ACC112 (cell line): ENCODE measurements around the gene AHRR.
A peak's percentile ranks its signal among the peaks of the same experiment; 100 is the strongest.

Source experiments
- H2AFZ ChIP-seq: fragments of 200-600 bp; sonication (generic); one replicate; pipeline ENCODE4 v1.6.0; 2017; ENCODE audit warnings: antibody characterized with exemption, low read length; ENCODE audit not compliant: unreplicated experiment
- H3K27ac ChIP-seq: fragments of 200-600 bp; sonication (generic); 2 replicates; pipeline ENCODE4 v1.5.1; 2014; ENCODE audit warnings: low read depth, mild to moderate bottlenecking, antibody characterized with exemption, low read length, moderate library complexity
- H3K27me3 ChIP-seq: fragments of 200-600 bp; sonication (generic); 2 replicates; pipeline ENCODE4 v1.6.1; 2014; ENCODE audit warnings: mild to moderate bottlenecking, antibody characterized with exemption, low read length, moderate library complexity, mixed read lengths; ENCODE audit not compliant: insufficient read depth
- H3K36me3 ChIP-seq: fragments of 200-600 bp; sonication (generic); 2 replicates; pipeline ENCODE4 v1.6.1; 2016; ENCODE audit warnings: mild to moderate bottlenecking, antibody characterized with exemption, low read length, moderate library complexity, mixed read lengths; ENCODE audit not compliant: insufficient read depth
- H3K4me1 ChIP-seq: fragments of 200-600 bp; sonication (generic); one replicate; pipeline ENCODE4 v1.6.1; 2016; ENCODE audit warnings: low read length, mixed read lengths; ENCODE audit not compliant: insufficient read depth, unreplicated experiment, control insufficient read depth
- H3K4me3 ChIP-seq: fragments of 200-600 bp; sonication (generic); 2 replicates; pipeline ENCODE4 v1.5.1; 2014; ENCODE audit warnings: mild to moderate bottlenecking, low read depth, low read length
- H3K79me2 ChIP-seq: fragments of 200-600 bp; sonication (generic); one replicate; pipeline ENCODE4 v1.6.0; 2016; ENCODE audit warnings: low read length; ENCODE audit not compliant: control insufficient read depth, unreplicated experiment, insufficient read depth

Gene AHRR

DNA sequence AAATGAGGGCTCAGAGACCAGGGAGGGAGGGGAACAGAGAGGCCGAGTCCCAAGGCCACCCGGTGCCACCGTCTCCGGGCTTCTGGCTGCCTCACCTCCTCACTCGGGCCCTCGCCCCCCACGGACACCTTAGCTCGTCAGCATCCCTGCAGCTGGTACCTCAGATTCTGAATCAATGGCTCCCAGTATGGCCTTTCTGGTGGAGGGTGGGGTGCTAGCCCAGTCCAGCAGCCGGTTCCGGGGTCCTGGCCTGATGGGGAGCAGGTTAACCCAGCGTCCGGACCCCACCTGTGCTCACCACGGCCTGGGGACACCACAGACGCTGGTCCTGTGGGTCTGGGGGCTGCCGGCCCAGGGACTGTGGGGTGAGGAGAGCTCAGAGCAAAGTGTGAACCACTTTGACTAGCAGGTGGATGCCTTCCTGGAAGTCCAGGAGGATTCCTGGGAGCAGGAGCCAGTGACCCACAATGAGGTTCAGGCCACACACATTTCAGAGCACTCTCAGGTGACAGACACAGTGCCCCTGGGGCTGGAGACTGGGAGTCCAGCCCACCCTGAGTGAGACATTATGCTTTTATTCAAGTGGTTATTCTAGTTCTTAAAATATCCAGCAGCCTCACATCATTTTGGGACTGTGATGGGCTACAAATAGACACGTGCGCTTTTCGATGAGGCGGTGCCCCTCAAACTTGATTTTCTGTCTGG lies 53.3 kb downstream of the AHRR start:
- H3K4me1 ChIP-seq, result peaks cover 55% of the 10 kb centered on the region
- H3K27me3 ChIP-seq, result no peaks in the 10 kb centered on the region
- H3K36me3 ChIP-seq, result peaks cover 12% of the 10 kb centered on the region
- H3K4me3 ChIP-seq, result no peak overlapping the region
- no peaks in the 10 kb centered on the region for H3K79me2 ChIP-seq
- peak overlapping the region; percentile 83; the same call in 1 of the 2 replicates for H3K27ac ChIP-seq
- H2AFZ ChIP-seq, result no peak overlapping the region

- H3K79me2 ChIP-seq, result no peaks in the 10 kb centered on the region
- H3K4me3 ChIP-seq, result no peak overlapping the region
- peaks cover 61% of the 10 kb centered on the region for H3K4me1 ChIP-seq
- H3K27ac ChIP-seq, result no peak overlapping the region
- H2AFZ ChIP-seq, result no peak overlapping the region
- peaks cover 18% of the 10 kb centered on the region for H3K36me3 ChIP-seq
- H3K27me3 ChIP-seq, result no peaks in the 10 kb centered on the region
Measured at GRCh38 chr5:375336-375920, 53.9 kb downstream of the AHRR start.

- no peaks in the 10 kb centered on the region for H3K79me2 ChIP-seq
- H3K4me1 ChIP-seq, result peaks cover 67% of the 10 kb centered on the region
- H3K27ac ChIP-seq, result no peak overlapping the region
- H3K36me3 ChIP-seq, result peaks cover 18% of the 10 kb centered on the region
- H3K27me3 ChIP-seq, result no peaks in the 10 kb centered on the region
- H3K4me3 ChIP-seq, result no peak overlapping the region
- H2AFZ ChIP-seq, result no peak overlapping the region
Measured at GRCh38 chr5:375921-376798, 54.6 kb downstream of the AHRR start.

DNA sequence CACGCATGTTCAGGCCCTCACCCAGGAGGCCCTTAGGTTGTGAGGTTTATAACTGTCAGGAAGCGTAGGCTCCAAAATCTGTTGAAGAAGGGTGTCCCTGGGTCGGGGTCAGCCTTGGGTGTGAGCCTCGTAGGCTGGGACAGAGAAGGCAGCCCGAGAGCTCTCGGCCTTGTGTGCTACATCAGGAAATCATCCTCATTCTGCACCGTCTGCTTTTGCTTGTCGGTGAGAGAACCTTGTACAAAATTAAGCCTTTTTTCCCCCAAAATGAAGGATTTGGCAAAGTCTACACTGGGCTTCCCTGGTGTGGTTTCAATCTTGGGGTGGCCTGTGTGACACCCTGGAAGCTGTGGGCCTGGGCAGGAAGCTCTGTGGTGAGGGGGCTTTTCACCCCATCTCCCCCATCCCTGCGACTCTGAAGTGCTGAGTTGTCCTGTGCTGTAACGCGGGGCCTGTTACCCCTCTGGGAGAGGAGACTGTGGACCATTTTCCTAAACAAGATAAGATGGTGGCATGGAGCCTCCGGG lies 55.3 kb downstream of the AHRR start:
- H3K4me1 ChIP-seq, result peaks cover 61% of the 10 kb centered on the region
- no peaks in the 10 kb centered on the region for H3K27me3 ChIP-seq

GRCh38 chr5:377326-377981 lies 55.9 kb downstream of the AHRR start:
- Histone ChIP-seq H3K27me3 (no peaks in the 10 kb centered on the region), H3K36me3 (peaks cover 25% of the 10 kb centered on the region), H3K4me3 (no peak overlapping the region), H3K4me1 (peaks cover 55% of the 10 kb centered on the region), H3K27ac (peak overlapping the region; percentile 76), H2AFZ (no peak overlapping the region), H3K79me2 (no peaks in the 10 kb centered on the region)

More for the DNA sequence above, 55.3 kb downstream of the AHRR start:
- H3K27ac ChIP-seq, result no peak overlapping the region
- no peak overlapping the region for H3K4me3 ChIP-seq
- H3K79me2 ChIP-seq, result no peaks in the 10 kb centered on the region
- H3K36me3 ChIP-seq, result peaks cover 19% of the 10 kb centered on the region
- H2AFZ ChIP-seq, result no peak overlapping the region

DNA sequence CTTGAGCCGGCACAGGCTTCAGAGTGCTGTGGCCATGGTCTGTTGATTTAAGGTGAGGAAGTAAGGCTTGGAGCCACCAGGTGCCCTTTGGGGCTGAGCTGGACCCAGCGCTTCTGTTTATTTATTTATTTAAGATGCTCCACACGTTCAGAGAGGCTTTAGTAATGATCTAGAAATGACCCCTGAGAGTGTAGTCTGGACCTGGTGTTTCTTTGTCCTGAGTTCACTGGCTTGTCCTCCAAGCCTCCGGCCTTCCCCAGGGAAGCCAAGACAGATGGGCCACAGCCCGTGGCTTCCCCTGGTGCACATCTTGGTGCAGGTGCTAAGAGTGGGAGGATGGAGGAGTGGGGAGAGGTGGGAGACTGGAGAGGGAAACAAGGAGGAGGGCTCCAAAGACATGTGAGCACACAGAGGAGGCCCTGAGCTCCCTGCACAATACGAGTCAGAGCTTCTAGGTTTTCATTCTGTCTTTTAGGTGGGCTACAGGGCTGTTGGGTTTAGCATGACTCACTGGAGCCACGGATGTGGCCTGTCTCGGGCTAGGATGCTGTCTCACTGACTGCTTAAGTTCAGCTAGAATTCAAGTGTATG lies 56.9 kb downstream of the AHRR start:
- Histone ChIP-seq H3K4me1 (peaks cover 45% of the 10 kb centered on the region), H3K4me3 (no peak overlapping the region), H3K79me2 (no peaks in the 10 kb centered on the region), H3K36me3 (peaks cover 30% of the 10 kb centered on the region), H3K27me3 (no peaks in the 10 kb centered on the region), H2AFZ (no peak overlapping the region), H3K27ac (peak overlapping the region; percentile 76)

- no peaks in the 10 kb centered on the region for H3K27me3 ChIP-seq
- no peaks in the 10 kb centered on the region for H3K79me2 ChIP-seq
- H3K4me3 ChIP-seq, result no peak overlapping the region
- no peak overlapping the region for H2AFZ ChIP-seq
- H3K27ac ChIP-seq, result peak overlapping the region; percentile 76
- H3K36me3 ChIP-seq, result peaks cover 36% of the 10 kb centered on the region
- peaks cover 41% of the 10 kb centered on the region for H3K4me1 ChIP-seq
Measured at GRCh38 chr5:378976-379742, 57.6 kb downstream of the AHRR start.

GRCh38 chr5:380701-381309 lies 59.3 kb downstream of the AHRR start:
- no peaks in the 10 kb centered on the region for H3K79me2 ChIP-seq
- H3K4me1 ChIP-seq, result peaks cover 34% of the 10 kb centered on the region
- no peak overlapping the region for H2AFZ ChIP-seq
- peak overlapping the region; percentile 76 for H3K27ac ChIP-seq
- H3K27me3 ChIP-seq, result no peaks in the 10 kb centered on the region
- H3K36me3 ChIP-seq, result peaks cover 49% of the 10 kb centered on the region
- no peak overlapping the region for H3K4me3 ChIP-seq

DNA sequence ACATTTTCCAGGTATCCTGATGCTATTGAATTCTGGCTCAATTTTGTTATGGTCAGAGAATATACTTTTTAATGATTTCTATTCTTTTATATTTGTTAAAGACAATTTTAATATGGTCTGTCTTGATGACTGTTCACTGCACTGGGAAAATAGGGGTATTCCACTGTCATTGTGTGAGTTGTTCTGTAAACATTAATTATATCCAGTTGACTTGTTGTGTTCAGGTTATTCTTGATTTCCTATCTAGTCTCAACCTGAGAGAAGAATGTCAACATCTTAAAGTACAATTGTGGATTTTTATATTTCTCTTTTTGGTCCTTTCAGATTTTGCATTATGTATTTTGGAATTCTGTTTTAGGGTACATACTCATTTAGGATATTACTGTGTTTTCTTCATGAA lies 61.6 kb downstream of the AHRR start:
- Histone ChIP-seq H3K36me3 (peaks cover 54% of the 10 kb centered on the region), H3K27me3 (no peaks in the 10 kb centered on the region), H3K27ac (no peak overlapping the region), H3K4me1 (peaks cover 33% of the 10 kb centered on the region), H2AFZ (no peak overlapping the region), H3K4me3 (no peak overlapping the region), H3K79me2 (no peaks in the 10 kb centered on the region)
